A549 treated with ZK216348 at 1 μM for 4 hours (cell line): ENCODE measurements around the gene UQCR10. TPM values are rescaled to one million over a fixed set of nuclear protein-coding genes. Genes with fewer than 3 reads are reported as not detected.

ENCODE experiments used
- total RNA-seq: library from RNA; stranded (reverse); fragments of 200-300 nt; extraction: Qiagen RNA extraction; gene quantifications from 5 replicates; pipeline ENCODE4 v1.2.3, GENCODE V29; 2022; ENCODE audit warnings: low read depth

Gene UQCR10
- 108 to 123 TPM (median 119 TPM) in 5 replicates for total RNA-seq

DNA sequence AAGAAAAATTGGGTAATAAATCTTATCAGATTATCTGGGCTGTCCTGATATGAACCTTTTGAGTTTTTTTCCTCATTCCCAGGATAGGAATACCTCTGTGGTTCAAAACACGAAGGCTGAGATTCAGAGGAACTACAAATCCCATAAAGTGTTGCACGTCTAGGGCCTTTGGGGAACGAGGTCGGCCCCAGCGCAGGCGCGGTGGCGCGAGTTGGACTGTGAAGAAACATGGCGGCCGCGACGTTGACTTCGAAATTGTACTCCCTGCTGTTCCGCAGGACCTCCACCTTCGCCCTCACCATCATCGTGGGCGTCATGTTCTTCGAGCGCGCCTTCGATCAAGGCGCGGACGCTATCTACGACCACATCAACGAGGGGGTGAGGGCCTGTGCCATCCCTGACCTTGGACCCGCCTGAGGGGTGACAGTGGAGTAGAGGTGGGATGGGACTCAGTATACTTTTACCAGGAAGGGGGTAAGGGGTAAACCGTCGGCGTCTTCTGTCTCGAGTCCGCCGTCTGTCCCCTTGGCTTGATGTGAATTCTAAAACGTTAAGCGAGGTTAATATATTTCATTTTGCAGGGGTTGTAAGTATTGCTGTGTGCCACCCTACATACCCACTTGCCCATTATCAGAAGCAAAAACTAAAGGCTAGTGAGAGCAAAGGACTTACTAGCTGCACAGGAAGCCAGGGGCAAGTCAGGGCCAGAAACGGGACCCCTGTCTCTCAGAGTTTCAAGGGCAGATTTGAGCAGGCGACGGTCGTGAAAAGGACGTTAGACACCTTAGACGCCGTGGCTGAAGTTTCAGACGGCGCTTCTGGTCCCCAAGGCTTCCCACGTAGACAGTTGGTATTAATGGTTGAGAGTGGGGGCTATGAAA, at the start of gene UQCR10:
TSS of gene UQCR10 (plus strand) at position 199 of the 881 bp plus-strand sequence. CDS start at position 229, 30 bp downstream.

DNA sequence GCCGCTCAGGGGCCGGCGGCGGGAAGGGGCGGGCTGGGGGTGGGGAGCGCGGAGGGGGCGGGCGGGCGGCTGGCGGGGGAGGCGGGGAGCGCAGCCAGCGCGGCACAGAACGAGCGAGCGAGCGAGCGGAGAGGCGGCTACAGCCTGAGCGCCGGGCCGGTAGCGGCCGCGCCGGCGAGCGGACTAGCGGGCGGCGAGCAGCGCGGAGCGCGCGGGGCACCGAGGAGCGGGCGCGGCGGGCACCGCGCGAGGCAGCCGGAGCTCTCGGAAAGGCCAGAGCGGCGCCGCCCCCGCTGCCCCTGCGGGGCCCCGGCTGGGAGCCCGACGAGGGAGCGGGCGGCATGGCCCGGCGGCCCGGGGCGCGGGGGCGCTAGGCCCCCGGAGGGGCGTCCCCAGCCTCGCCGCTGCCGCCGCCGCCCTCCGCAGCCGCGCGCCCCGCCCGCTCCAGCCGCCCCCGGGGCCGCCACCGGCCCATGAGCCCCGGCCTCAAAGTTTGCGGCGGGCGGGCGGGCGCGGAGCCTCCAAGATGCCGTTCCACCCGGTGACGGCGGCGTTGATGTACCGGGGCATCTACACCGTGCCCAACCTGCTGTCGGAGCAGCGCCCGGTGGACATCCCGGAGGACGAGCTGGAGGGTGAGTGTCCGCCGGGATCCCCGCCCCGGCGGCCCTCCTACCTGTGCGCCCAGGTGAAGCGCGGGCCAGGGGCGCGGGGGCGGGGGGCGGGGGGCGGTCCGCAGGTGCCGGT, 47.1 kb upstream of the UQCR10 start, which contains the start of gene CABP7:
TSS of gene CABP7 (plus strand) at position 105 of the 747 bp plus-strand sequence. CDS start at position 527, 422 bp downstream.

DNA sequence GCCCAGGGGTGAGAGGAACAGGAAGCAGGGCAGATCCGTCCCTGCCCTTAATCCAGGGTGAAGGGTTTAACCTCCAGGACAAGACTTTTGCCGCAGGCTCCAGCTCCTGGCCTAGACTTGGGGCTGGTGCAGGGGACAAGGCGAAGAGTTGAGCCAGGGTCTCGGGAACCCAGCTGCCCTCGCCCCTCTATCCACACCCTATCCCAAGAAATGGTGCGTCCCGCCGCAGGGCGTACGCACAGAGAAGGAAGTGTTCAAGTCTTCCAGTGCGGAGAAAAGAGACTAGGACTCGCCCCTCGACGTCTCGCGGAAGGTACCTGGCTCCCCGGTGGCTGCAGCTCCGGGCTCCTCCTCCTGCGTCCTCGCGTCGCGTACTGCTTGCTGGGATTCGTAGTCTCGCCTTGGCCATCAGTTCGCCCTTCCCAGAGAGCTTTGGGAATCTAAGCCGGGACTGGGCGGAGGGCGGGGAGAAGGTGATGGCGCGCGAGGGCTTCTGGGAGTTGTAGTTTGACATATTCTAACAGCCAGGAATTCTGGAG, 468 bp upstream of the UQCR10 start, which contains the start of gene ZMAT5:
TSS of gene ZMAT5 (minus strand) at position 376 of the 539 bp plus-strand sequence. CDS start 18,463 bp downstream, outside the sequence.

Other genes with a start within 250 kb of the UQCR10 start
- 25.2 to 33.7 TPM (median 30.5 TPM) in 5 replicates for gene THOC5, start 213.6 kb upstream of the UQCR10 start, total RNA-seq
- gene NIPSNAP1, start 186.3 kb upstream of the UQCR10 start, total RNA-seq, result 57.2 to 67.1 TPM (median 63.5 TPM) in 5 replicates
- gene NF2, start 163.7 kb upstream of the UQCR10 start, total RNA-seq, result 12.2 to 17.5 TPM (median 12.9 TPM) in 5 replicates
- gene CABP7, start 47.4 kb upstream of the UQCR10 start, total RNA-seq, result 0.07 to 0.25 TPM (median 0.19 TPM) in 5 replicates
- 14.6 to 19.6 TPM (median 17.8 TPM) in 5 replicates for gene ZMAT5, start 362 bp upstream of the UQCR10 start, total RNA-seq
- 22.6 to 32.4 TPM (median 28.5 TPM) in 5 replicates for gene ASCC2, start 70.9 kb downstream of the UQCR10 start, total RNA-seq
- 6.3 to 9.7 TPM (median 9.3 TPM) in 5 replicates for gene MTMR3, start 115.8 kb downstream of the UQCR10 start, total RNA-seq